PC-9 (cell line): ENCODE results near the gene GBGT1.

Source experiments
- EZH2 ChIP-seq: fragments of 200-600 bp; sonication (generic); IDR thresholded peaks from 2 replicates; pipeline ENCODE4 v1.8.0; 2017; ENCODE audit warnings: antibody characterized with exemption, low read depth
- TF ChIP-seq, protein P1 (sequence below): fragments of 200-600 bp; sonication (generic); conservative IDR thresholded peaks from 2 replicates; pipeline ENCODE4 v1.6.1; 2017; ENCODE audit warnings: mixed run types, antibody characterized with exemption, mild to moderate bottlenecking, moderate library complexity

DNA sequence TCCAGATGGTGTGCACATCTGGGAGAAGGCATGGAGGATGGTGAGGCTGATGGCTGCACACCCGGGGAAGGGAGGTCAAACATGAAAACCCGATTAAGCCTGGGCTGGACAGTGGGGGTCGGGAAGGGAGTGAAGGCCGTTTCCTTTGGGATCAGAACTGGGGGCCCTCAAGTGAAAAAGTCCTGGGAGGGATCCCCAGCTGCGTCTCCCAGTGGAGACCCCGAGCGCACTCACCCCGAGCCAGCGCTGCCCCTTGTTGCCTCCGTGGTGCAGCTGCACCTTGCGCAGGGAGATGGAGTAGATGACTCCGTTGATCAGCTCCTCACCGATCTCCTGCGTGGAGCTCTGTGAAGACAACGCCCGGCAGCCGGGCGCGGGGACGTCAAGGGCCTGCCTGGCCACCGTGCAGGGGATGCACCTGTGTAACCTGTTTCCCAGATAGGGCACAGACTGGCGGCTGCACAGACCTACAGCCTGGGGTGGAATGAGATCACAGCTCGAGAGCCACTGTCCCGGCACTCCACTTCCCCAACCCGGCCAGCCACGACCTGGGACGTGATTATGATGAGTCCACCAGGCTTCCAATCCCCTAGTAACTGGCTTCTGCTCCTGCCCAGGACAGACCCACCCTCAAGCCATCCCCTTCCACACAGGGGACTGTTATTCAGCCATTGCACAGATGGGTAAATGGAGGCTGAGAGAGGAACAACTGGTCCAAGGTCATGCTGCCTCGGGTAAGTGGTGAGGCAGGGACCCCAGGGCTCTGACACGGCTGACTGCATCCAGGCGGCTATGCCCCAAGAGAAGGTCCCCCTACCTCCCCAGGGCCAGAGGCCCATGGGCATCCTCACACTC lies 51.7 kb downstream of the GBGT1 start:
- TF ChIP-seq, protein P1, sequence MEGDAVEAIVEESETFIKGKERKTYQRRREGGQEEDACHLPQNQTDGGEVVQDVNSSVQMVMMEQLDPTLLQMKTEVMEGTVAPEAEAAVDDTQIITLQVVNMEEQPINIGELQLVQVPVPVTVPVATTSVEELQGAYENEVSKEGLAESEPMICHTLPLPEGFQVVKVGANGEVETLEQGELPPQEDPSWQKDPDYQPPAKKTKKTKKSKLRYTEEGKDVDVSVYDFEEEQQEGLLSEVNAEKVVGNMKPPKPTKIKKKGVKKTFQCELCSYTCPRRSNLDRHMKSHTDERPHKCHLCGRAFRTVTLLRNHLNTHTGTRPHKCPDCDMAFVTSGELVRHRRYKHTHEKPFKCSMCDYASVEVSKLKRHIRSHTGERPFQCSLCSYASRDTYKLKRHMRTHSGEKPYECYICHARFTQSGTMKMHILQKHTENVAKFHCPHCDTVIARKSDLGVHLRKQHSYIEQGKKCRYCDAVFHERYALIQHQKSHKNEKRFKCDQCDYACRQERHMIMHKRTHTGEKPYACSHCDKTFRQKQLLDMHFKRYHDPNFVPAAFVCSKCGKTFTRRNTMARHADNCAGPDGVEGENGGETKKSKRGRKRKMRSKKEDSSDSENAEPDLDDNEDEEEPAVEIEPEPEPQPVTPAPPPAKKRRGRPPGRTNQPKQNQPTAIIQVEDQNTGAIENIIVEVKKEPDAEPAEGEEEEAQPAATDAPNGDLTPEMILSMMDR: no peak
- no peak for TF ChIP-seq EZH2
